Omental fat pad (tissue), 4 donors: ENCODE measurements around the gene CDK9. TPM values are rescaled to one million over a fixed set of nuclear protein-coding genes. Genes with fewer than 3 reads are reported as not detected.
A peak's percentile ranks its signal among the peaks of the same experiment; 100 is the strongest.

Source experiments
- ATAC-seq: fragments of 150-250 bp; one replicate; pipeline ENCODE4 v1.9.1; 2016; ENCODE audit warnings: mild to moderate bottlenecking, moderate library complexity; ENCODE audit not compliant: low FRiP score
- DNase-seq: peaks from one replicate; pipeline ENCODE4 v3.0.0-alpha.2; 2019; ENCODE audit warnings: low spot score
- CTCF ChIP-seq, 3 donors: fragments of 450-650 bp; IDR thresholded peaks; one replicate each; pipeline ENCODE4 v1.5.1; 2016 to 2017; ENCODE audit warnings: antibody characterized with exemption in 3 of 3, mild to moderate bottlenecking in 3 of 3, moderate library complexity in 2 of 3
- total RNA-seq, 4 donors: library from RNA; depleted of rRNA; stranded (reverse); fragments of >200 nt; gene quantifications; one replicate each; pipeline ENCODE4 v1.1.0, GENCODE V29; 2016

The CDK9 gene
- total RNA-seq, 4 donors from 2014 or later, result 69.8 to 117 (median 85.8) TPM

GRCh38 chr9:127770583-127770904 is 15.3 kb upstream of the CDK9 start:
- ATAC-seq (no peak), DNase-seq (no peak)
- no peak for TF ChIP-seq CTCF (IDR thresholded peaks at IDR 0.05)

GRCh38 chr9:127770905-127771569 is 14.8 kb upstream of the CDK9 start:
- ATAC-seq, result peak; percentile 100
- TF ChIP-seq CTCF (IDR thresholded peaks at IDR 0.05), result no peak
- DNase-seq, result peak; percentile 95

- DNase-seq (no peak), ATAC-seq (no peak)
- TF ChIP-seq CTCF (IDR thresholded peaks at IDR 0.05), result no peak
Observed at GRCh38 chr9:127771570-127772189, 14.2 kb upstream of the CDK9 start.

- TF ChIP-seq CTCF (IDR thresholded peaks at IDR 0.05), result no peak
Observed at GRCh38 chr9:127772603-127773002, 13.2 kb upstream of the CDK9 start.

GRCh38 chr9:127773272-127773671 is 12.6 kb upstream of the CDK9 start:
- TF ChIP-seq CTCF (IDR thresholded peaks at IDR 0.05), result no peak
- DNase-seq (no peak), ATAC-seq (no peak)

More at GRCh38 chr9:127772603-127773002, 13.2 kb upstream of the CDK9 start:
- DNase-seq, result no peak
- no peak for ATAC-seq

GRCh38 chr9:127773981-127774380 is 11.9 kb upstream of the CDK9 start:
- DNase-seq (no peak), ATAC-seq (no peak)
- TF ChIP-seq CTCF (IDR thresholded peaks at IDR 0.05), result no peak
